Measurements from ENCODE around the gene RBM33.

Gene RBM33

GRCh38 chr7:155729847-155730246, 85.4 kb downstream of the RBM33 start:
- no peak for DNase-seq

GRCh38 chr7:155731380-155731779, 86.9 kb downstream of the RBM33 start:
- no peak for DNase-seq

GRCh38 chr7:155731871-155732270, 87.4 kb downstream of the RBM33 start:
- no peak for DNase-seq

GRCh38 chr7:155732286-155732685, 87.8 kb downstream of the RBM33 start:
- no peak for DNase-seq

- no peak for DNase-seq
Measured at GRCh38 chr7:155733582-155734444, 89.4 kb downstream of the RBM33 start.

GRCh38 chr7:155734445-155734809, 90.0 kb downstream of the RBM33 start:
- no peak for DNase-seq

- DNase-seq = no peak
Measured at GRCh38 chr7:155735442-155736115, 91.1 kb downstream of the RBM33 start.

GRCh38 chr7:155737590-155737989, 93.1 kb downstream of the RBM33 start:
- no peak for DNase-seq

GRCh38 chr7:155738104-155738503, 93.6 kb downstream of the RBM33 start:
- DNase-seq = no peak

GRCh38 chr7:155738652-155739537, 94.4 kb downstream of the RBM33 start:
- DNase-seq = no peak

GRCh38 chr7:155739538-155740143, 95.2 kb downstream of the RBM33 start:
- no peak for DNase-seq

- no peak for DNase-seq
Measured at GRCh38 chr7:155741082-155741481, 96.6 kb downstream of the RBM33 start.

- DNase-seq = no peak
Measured at GRCh38 chr7:155741805-155742204, 97.3 kb downstream of the RBM33 start.

GRCh38 chr7:155743177-155743576, 98.7 kb downstream of the RBM33 start:
- no peak for DNase-seq

GRCh38 chr7:155744971-155745683, 100.7 kb downstream of the RBM33 start:
- no peak for DNase-seq

GRCh38 chr7:155745737-155746136, 101.3 kb downstream of the RBM33 start:
- no peak for DNase-seq

GRCh38 chr7:155746188-155746587, 101.7 kb downstream of the RBM33 start:
- no peak for DNase-seq

- no peak for DNase-seq
Measured at GRCh38 chr7:155747209-155747608, 102.7 kb downstream of the RBM33 start.

GRCh38 chr7:155749578-155749977, 105.1 kb downstream of the RBM33 start:
- no peak for DNase-seq

- no peak for DNase-seq
Measured at GRCh38 chr7:155750255-155751125, 106.0 kb downstream of the RBM33 start.

GRCh38 chr7:155751409-155751808, 106.9 kb downstream of the RBM33 start:
- DNase-seq = no peak
